HEK293 (cell line): ENCODE measurements around the gene PTGFRN.

Experiments
- REPIN1 ChIP-seq: fragments of 450-650 bp; formaldehyde crosslinking; IDR thresholded peaks from 2 replicates; pipeline ENCODE4 v1.5.1; 2017; ENCODE audit warnings: missing biosample characterization, missing genetic modification characterization, low read depth
- ZNF175 ChIP-seq: fragments of 450-650 bp; formaldehyde crosslinking; IDR thresholded peaks from 2 replicates; pipeline ENCODE4 v1.5.1; 2016; ENCODE audit warnings: missing biosample characterization, missing genetic modification characterization
- ZNF184 ChIP-seq: fragments of 450-650 bp; IDR thresholded peaks from 2 replicates; pipeline ENCODE4 v1.5.1; 2018; ENCODE audit warnings: missing biosample characterization, mild to moderate bottlenecking, missing genetic modification characterization
- ZNF704 ChIP-seq: fragments of 450-650 bp; formaldehyde crosslinking; IDR thresholded peaks from 2 replicates; pipeline ENCODE4 v1.5.1; 2016; ENCODE audit warnings: missing biosample characterization, missing genetic modification characterization
- ZNF707 ChIP-seq: fragments of 450-650 bp; formaldehyde crosslinking; IDR thresholded peaks from 2 replicates; pipeline ENCODE4 v1.5.1; 2016; ENCODE audit warnings: missing biosample characterization, missing genetic modification characterization
- TF ChIP-seq, protein P1 (sequence below): fragments of 450-650 bp; formaldehyde crosslinking; IDR thresholded peaks from 2 replicates; pipeline ENCODE4 v1.5.1; 2016; ENCODE audit warnings: missing biosample characterization, missing genetic modification characterization
- TF ChIP-seq, protein P2 (sequence below): fragments of 450-650 bp; formaldehyde crosslinking; IDR thresholded peaks from 2 replicates; pipeline ENCODE4 v1.5.1; 2016; ENCODE audit warnings: missing biosample characterization, missing genetic modification characterization

DNA sequence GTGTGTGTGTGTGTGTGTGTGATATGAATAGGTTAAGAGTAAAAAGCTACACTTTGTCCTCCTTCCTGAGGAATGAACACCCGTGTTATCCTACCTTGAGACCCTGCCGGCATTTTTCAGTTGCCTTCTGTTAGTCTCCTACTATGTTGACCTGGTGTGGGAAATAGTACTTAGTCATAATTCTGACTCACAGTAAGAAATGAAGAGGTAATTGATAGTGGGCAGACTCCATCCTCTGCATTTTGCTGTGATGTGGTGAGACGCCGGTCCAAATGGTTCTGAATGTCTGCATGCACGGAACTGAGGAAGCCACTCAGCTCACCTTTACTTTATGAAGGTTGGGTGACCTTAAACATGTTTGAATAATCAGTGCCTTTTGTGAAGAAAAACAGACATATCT, 104.5 kb downstream of the PTGFRN start:
- no peak for TF ChIP-seq ZNF707 (tag by site-specific recombination)
- TF ChIP-seq ZNF704 (tag by site-specific recombination) = no peak
- no peak for TF ChIP-seq ZNF175
- TF ChIP-seq ZNF184 (tag by site-specific recombination) = no peak
- TF ChIP-seq REPIN1 (tag by site-specific recombination) = no peak
- TF ChIP-seq, protein P1, sequence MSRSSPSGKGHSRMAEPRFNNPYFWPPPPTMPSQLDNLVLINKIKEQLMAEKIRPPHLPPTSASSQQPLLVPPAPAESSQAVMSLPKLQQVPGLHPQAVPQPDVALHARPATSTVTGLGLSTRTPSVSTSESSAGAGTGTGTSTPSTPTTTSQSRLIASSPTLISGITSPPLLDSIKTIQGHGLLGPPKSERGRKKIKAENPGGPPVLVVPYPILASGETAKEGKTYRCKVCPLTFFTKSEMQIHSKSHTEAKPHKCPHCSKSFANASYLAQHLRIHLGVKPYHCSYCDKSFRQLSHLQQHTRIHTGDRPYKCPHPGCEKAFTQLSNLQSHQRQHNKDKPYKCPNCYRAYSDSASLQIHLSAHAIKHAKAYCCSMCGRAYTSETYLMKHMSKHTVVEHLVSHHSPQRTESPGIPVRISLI (tag by site-specific recombination) = no peak
- TF ChIP-seq, protein P2, sequence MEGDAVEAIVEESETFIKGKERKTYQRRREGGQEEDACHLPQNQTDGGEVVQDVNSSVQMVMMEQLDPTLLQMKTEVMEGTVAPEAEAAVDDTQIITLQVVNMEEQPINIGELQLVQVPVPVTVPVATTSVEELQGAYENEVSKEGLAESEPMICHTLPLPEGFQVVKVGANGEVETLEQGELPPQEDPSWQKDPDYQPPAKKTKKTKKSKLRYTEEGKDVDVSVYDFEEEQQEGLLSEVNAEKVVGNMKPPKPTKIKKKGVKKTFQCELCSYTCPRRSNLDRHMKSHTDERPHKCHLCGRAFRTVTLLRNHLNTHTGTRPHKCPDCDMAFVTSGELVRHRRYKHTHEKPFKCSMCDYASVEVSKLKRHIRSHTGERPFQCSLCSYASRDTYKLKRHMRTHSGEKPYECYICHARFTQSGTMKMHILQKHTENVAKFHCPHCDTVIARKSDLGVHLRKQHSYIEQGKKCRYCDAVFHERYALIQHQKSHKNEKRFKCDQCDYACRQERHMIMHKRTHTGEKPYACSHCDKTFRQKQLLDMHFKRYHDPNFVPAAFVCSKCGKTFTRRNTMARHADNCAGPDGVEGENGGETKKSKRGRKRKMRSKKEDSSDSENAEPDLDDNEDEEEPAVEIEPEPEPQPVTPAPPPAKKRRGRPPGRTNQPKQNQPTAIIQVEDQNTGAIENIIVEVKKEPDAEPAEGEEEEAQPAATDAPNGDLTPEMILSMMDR = no peak
